SK-N-SH (cell line): Measurements from ENCODE around the gene WDR27. TPM values are rescaled to one million over a fixed set of nuclear protein-coding genes. Genes with fewer than 3 reads are reported as not detected.

Experiments used
- CTCF ChIA-PET: fragments of 300-600, 350-600 bp; formaldehyde crosslinking; extraction: SDS; loops from one replicate; lab custom pipeline; 2021; lab: Yijun Ruan, JAX
- POLR2A ChIA-PET: fragments of 350-600 bp; sonication (Branson Sonifier 250); formaldehyde crosslinking; extraction: SDS; loops from one replicate; lab custom pipeline; 2020; ENCODE audit warnings: antibody characterized with exemption, inconsistent platforms; lab: Yijun Ruan, JAX
- DNase-seq: peaks from one replicate; pipeline ENCODE4 v3.0.0; 2012
- H2AFZ ChIP-seq: fragments of 200-600 bp; sonication (generic); 2 replicates; pipeline ENCODE4 v1.8.1; 2016; ENCODE audit warnings: antibody characterized with exemption, mild to moderate bottlenecking, low read depth
- H3F3A ChIP-seq: fragments of 200-600 bp; sonication (generic); replicated peaks from 2 replicates; pipeline ENCODE3; 2016; ENCODE audit warnings: antibody characterized with exemption, mild to moderate bottlenecking; ENCODE audit not compliant: insufficient read depth
- H3K27ac ChIP-seq, 2 experiments: fragments of 200-500 bp in 1 of 2; fragments of 200-600 bp in 1 of 2; sonication (Bioruptor generic) in 1 of 2; sonication (generic), shearing (Covaris generic) in 1 of 2; 2 replicates each; pipeline versions ENCODE4 v1.5.1 to v1.6.1; 2014 to 2016; ENCODE audit warnings: low read depth in 2 of 2, inconsistent platforms in 1 of 2, low read length in 1 of 2, mild to moderate bottlenecking in 1 of 2, mixed read lengths in 1 of 2
- H3K27me3 ChIP-seq: fragments of 200-600 bp; sonication (generic), shearing (Covaris generic); 2 replicates; pipeline ENCODE4 v1.6.1; 2016; ENCODE audit warnings: mixed run types; ENCODE audit not compliant: insufficient read depth
- H3K36me3 ChIP-seq, 2 experiments: fragments of 200-500 bp in 1 of 2; fragments of 200-600 bp in 1 of 2; sonication (Bioruptor generic) in 1 of 2; sonication (generic) in 1 of 2; replicated peaks in 1 of 2; 2 replicates each; pipeline versions ENCODE3 to v1.5.1; 2014 to 2016; ENCODE audit warnings: low read length in 1 of 2, mild to moderate bottlenecking in 1 of 2; ENCODE audit not compliant: insufficient read depth in 2 of 2, control insufficient read depth in 1 of 2
- H3K4me1 ChIP-seq, 2 experiments: fragments of 200-500 bp in 1 of 2; fragments of 200-600 bp in 1 of 2; sonication (Bioruptor generic) in 1 of 2; sonication (generic), shearing (Covaris generic) in 1 of 2; 2 replicates each; pipeline versions ENCODE4 v1.5.1 to v1.6.1; 2014 to 2016; ENCODE audit warnings: low read depth in 1 of 2, low read length in 1 of 2, mixed run types in 1 of 2; ENCODE audit not compliant: insufficient read depth in 2 of 2, control insufficient read depth in 1 of 2
- H3K4me2 ChIP-seq: fragments of 200-600 bp; sonication (generic), shearing (Covaris generic); 2 replicates; pipeline ENCODE4 v1.6.1; 2017; ENCODE audit warnings: mixed run types
- H3K4me3 ChIP-seq, 2 experiments: fragments of 200-500 bp in 1 of 2; fragments of 200-600 bp in 1 of 2; sonication (Bioruptor generic) in 1 of 2; sonication (generic), shearing (Covaris generic) in 1 of 2; 2 replicates each; pipeline versions ENCODE4 v1.5.1 to v1.8.1; 2014 to 2016; ENCODE audit warnings: low read depth in 2 of 2, inconsistent platforms in 1 of 2, low read length in 1 of 2, mild to moderate bottlenecking in 1 of 2, mixed read lengths in 1 of 2, moderate library complexity in 1 of 2
- H3K79me2 ChIP-seq: fragments of 200-600 bp; sonication (generic); 2 replicates; pipeline ENCODE4 v1.8.1; 2017; ENCODE audit warnings: mild to moderate bottlenecking; ENCODE audit not compliant: insufficient read depth
- H3K9ac ChIP-seq: fragments of 200-600 bp; sonication (generic); 2 replicates; pipeline ENCODE4 v1.6.1; 2017; ENCODE audit warnings: mixed run types
- H3K9me2 ChIP-seq: fragments of 200-600 bp; sonication (generic); 2 replicates; pipeline ENCODE4 v1.6.1; 2017; ENCODE audit warnings: mixed run types
- H3K9me3 ChIP-seq: fragments of 200-600 bp; sonication (generic); 2 replicates; pipeline ENCODE4 v1.6.1; 2017; ENCODE audit warnings: mixed run types, mild to moderate bottlenecking, moderate library complexity
- H4K20me1 ChIP-seq: fragments of 200-600 bp; sonication (generic); 2 replicates; pipeline ENCODE4 v1.6.1; 2017; ENCODE audit warnings: mild to moderate bottlenecking, mixed run types; ENCODE audit not compliant: insufficient read depth
- CHD2 ChIP-seq: fragments of 150-350 bp; IDR thresholded peaks from 2 replicates; pipeline ENCODE4 v1.6.1; 2018; ENCODE audit warnings: low read length; ENCODE audit not compliant: partially characterized antibody
- GATA2 ChIP-seq: sonication (generic); formaldehyde crosslinking; IDR thresholded peaks from 2 replicates; pipeline ENCODE4 v1.5.0; 2020; ENCODE audit warnings: mild to moderate bottlenecking, missing genetic modification reagents
- MEF2A ChIP-seq: IDR thresholded peaks from 2 replicates; pipeline ENCODE4 v1.4.0; 2012; ENCODE audit warnings: low read depth, borderline replicate concordance
- MXI1 ChIP-seq: IDR thresholded peaks from 2 replicates; pipeline ENCODE4 v1.6.1; 2012; ENCODE audit warnings: mild to moderate bottlenecking, low read depth, low read length, improper control_type of control experiment
- NRF1 ChIP-seq: IDR thresholded peaks from 2 replicates; pipeline ENCODE4 v1.6.1; 2012; ENCODE audit warnings: low read depth, mild to moderate bottlenecking, low read length
- REST ChIP-seq: IDR thresholded peaks from 2 replicates; pipeline ENCODE4 v1.6.1; 2012; ENCODE audit warnings: mild to moderate bottlenecking, low read depth, low read length, moderate library complexity
- TAF1 ChIP-seq: IDR thresholded peaks from 2 replicates; pipeline ENCODE4 v1.6.1; 2012; ENCODE audit warnings: low read depth, mild to moderate bottlenecking, low read length, moderate library complexity, borderline replicate concordance
- WGBS: methylation state at CpG from one replicate; pipeline ENCODE4 v1.1.6; 2017; ENCODE audit warnings: low lambda C conversion rate; 5-methylcytosine and 5-hydroxymethylcytosine counted together
- polyA plus RNA-seq, 3 experiments: library from polyadenylated mRNA; depleted of rRNA; stranded (reverse); fragments of >200 nt; gene quantifications; 2 replicates each; pipeline ENCODE4 v1.2.3, GENCODE V29; 2012
- TF ChIP-seq, protein P1 (sequence below): fragments of 150-350 bp; IDR thresholded peaks from 2 replicates; pipeline ENCODE4 v1.6.1; 2016; ENCODE audit warnings: mild to moderate bottlenecking, low read depth, low read length

WDR27 gene
- polyA plus RNA-seq, 1 of the 3 experiments (the other 2 are of a cell fraction), result 55.6 TPM

- no peaks in the 10 kb centered on the region for H3K36me3 ChIP-seq
- no peaks in the 10 kb centered on the region for H3K79me2 ChIP-seq
- H3K9ac ChIP-seq, result no peak overlapping the region
- 98% methylated on average over 10 of the region's 15 CpGs for WGBS
- no peak overlapping the region for H2AFZ ChIP-seq
- no peak overlapping the region for H3K27ac ChIP-seq
- no peaks in the 10 kb centered on the region for H3K9me3 ChIP-seq
- no peak overlapping the region for H3K4me3 ChIP-seq
- H3F3A ChIP-seq, result no peaks in the 10 kb centered on the region
- ChIA-PET POLR2A (no interaction called here), CTCF (no interaction called here)
- H3K9me2 ChIP-seq, result no peaks in the 10 kb centered on the region
- no peaks in the 10 kb centered on the region for H4K20me1 ChIP-seq
- H3K27me3 ChIP-seq, result no peaks in the 10 kb centered on the region
- H3K4me2 ChIP-seq, result no peak overlapping the region
- no peaks in the 10 kb centered on the region; a peak in 1 of 4 replicates for H3K4me1 ChIP-seq
- TF ChIP-seq REST (no peak), GATA2 (CRISPR knock-in tag) (no peak), NRF1 (no peak), MEF2A (no peak)
- no peak for DNase-seq
These were observed 59.4 kb downstream of the WDR27 start for GRCh38 chr6:169642455-169642854.

DNA sequence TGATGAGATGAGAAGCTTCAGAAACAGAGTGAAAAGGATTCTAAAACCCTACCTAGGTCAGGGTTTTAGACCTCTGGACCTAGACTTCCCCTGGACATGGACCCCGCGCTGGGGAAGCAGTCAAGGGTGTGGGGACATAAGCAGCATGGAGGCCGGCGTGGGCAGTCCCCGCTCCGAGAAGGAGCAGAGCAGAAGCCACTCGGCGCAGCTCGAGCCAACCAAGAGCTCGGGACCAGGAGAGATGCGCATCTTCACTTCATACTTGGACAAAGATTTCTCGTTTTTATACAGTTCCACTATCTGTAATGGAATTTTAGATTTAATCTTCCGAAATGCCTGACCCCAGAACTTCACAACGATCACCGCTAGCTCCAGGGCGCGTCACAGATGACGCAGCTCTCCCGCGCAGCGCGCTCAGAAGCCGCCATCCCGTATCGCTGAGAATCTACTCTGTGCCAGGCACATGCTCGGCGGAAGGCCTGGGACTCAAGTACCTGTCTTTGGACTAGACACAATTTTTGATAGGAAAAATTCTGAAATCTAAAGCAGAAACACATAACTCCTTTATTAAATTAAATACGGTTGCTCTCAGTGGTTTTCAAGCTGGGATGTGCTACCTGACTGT is 60.3 kb downstream of the WDR27 start:
- Histone ChIP-seq H4K20me1 (no peaks in the 10 kb centered on the region), H3K4me2 (no peak overlapping the region), H3K27me3 (no peaks in the 10 kb centered on the region), H3K79me2 (no peaks in the 10 kb centered on the region), H3K4me3 (no peak overlapping the region), H3K9me3 (no peaks in the 10 kb centered on the region), H3K9ac (no peak overlapping the region), H3F3A (no peaks in the 10 kb centered on the region), H2AFZ (no peak overlapping the region), H3K36me3 (peaks cover 0 to 2% of the 10 kb centered on the region in 2 experiments), H3K27ac (no peak overlapping the region), H3K9me2 (no peaks in the 10 kb centered on the region), H3K4me1 (no peaks in the 10 kb centered on the region; a peak in 1 of 4 replicates)
- ChIA-PET CTCF (no interaction called here), POLR2A (no interaction called here)
- TF ChIP-seq TAF1 (no peak), CHD2 (no peak), MXI1 (no peak)
- TF ChIP-seq, protein P1, sequence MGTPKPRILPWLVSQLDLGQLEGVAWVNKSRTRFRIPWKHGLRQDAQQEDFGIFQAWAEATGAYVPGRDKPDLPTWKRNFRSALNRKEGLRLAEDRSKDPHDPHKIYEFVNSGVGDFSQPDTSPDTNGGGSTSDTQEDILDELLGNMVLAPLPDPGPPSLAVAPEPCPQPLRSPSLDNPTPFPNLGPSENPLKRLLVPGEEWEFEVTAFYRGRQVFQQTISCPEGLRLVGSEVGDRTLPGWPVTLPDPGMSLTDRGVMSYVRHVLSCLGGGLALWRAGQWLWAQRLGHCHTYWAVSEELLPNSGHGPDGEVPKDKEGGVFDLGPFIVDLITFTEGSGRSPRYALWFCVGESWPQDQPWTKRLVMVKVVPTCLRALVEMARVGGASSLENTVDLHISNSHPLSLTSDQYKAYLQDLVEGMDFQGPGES, result no peak
- 96% methylated on average over 28 of the region's 28 CpGs for WGBS
- DNase-seq, result no peak
